ENCODE data around the gene ZEB2. TPM values are rescaled to one million over a fixed set of nuclear protein-coding genes. Genes with fewer than 3 reads are reported as not detected.

The ZEB2 gene
- total and polyA plus RNA-seq, 10 of the 15 experiments (the other 5 are each of a cell fraction or from before 2014, with no cell fraction given) = 0.14 to 3.2 (median 0.84) TPM

- TF ChIP-seq, protein P1, sequence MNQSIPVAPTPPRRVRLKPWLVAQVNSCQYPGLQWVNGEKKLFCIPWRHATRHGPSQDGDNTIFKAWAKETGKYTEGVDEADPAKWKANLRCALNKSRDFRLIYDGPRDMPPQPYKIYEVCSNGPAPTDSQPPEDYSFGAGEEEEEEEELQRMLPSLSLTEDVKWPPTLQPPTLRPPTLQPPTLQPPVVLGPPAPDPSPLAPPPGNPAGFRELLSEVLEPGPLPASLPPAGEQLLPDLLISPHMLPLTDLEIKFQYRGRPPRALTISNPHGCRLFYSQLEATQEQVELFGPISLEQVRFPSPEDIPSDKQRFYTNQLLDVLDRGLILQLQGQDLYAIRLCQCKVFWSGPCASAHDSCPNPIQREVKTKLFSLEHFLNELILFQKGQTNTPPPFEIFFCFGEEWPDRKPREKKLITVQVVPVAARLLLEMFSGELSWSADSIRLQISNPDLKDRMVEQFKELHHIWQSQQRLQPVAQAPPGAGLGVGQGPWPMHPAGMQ (IDR thresholded peaks at IDR 0.05; ENCODE audit: borderline replicate concordance) = no peak
- TF ChIP-seq TAF1 (IDR thresholded peaks at IDR 0.05; ENCODE audit: borderline replicate concordance, low read depth, low read length) (no peak), IKZF2 (IDR thresholded peaks at IDR 0.05) (peak in 1 of 2 experiments; percentile 31; a peak in 2 of 4 replicates), FOXM1 (IDR thresholded peaks at IDR 0.05; ENCODE audit: low read depth, low read length) (peak; percentile 43; the same call in 1 of the 2 replicates), RELA (IDR thresholded peaks at IDR 0.05; ENCODE audit: borderline replicate concordance, partially characterized antibody) (peak; percentile 41), MTA2 (IDR thresholded peaks at IDR 0.05; ENCODE audit: low read depth) (peak; percentile 31; the same call in 1 of the 2 replicates), NFIC (IDR thresholded peaks at IDR 0.05; ENCODE audit: low read depth, low read length) (peak; percentile 41; the same call in 1 of the 2 replicates), ZNF592 (IDR thresholded peaks at IDR 0.05) (no peak), ZNF384 (IDR thresholded peaks at IDR 0.05; ENCODE audit: borderline replicate concordance, low read depth, low read length) (peak; percentile 98)
- TF ChIP-seq, protein P2, sequence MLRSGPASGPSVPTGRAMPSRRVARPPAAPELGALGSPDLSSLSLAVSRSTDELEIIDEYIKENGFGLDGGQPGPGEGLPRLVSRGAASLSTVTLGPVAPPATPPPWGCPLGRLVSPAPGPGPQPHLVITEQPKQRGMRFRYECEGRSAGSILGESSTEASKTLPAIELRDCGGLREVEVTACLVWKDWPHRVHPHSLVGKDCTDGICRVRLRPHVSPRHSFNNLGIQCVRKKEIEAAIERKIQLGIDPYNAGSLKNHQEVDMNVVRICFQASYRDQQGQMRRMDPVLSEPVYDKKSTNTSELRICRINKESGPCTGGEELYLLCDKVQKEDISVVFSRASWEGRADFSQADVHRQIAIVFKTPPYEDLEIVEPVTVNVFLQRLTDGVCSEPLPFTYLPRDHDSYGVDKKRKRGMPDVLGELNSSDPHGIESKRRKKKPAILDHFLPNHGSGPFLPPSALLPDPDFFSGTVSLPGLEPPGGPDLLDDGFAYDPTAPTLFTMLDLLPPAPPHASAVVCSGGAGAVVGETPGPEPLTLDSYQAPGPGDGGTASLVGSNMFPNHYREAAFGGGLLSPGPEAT (IDR thresholded peaks at IDR 0.05; ENCODE audit: low read depth) = peak; percentile 59; the same call in 1 of the 2 replicates
- TF ChIP-seq, protein P3, sequence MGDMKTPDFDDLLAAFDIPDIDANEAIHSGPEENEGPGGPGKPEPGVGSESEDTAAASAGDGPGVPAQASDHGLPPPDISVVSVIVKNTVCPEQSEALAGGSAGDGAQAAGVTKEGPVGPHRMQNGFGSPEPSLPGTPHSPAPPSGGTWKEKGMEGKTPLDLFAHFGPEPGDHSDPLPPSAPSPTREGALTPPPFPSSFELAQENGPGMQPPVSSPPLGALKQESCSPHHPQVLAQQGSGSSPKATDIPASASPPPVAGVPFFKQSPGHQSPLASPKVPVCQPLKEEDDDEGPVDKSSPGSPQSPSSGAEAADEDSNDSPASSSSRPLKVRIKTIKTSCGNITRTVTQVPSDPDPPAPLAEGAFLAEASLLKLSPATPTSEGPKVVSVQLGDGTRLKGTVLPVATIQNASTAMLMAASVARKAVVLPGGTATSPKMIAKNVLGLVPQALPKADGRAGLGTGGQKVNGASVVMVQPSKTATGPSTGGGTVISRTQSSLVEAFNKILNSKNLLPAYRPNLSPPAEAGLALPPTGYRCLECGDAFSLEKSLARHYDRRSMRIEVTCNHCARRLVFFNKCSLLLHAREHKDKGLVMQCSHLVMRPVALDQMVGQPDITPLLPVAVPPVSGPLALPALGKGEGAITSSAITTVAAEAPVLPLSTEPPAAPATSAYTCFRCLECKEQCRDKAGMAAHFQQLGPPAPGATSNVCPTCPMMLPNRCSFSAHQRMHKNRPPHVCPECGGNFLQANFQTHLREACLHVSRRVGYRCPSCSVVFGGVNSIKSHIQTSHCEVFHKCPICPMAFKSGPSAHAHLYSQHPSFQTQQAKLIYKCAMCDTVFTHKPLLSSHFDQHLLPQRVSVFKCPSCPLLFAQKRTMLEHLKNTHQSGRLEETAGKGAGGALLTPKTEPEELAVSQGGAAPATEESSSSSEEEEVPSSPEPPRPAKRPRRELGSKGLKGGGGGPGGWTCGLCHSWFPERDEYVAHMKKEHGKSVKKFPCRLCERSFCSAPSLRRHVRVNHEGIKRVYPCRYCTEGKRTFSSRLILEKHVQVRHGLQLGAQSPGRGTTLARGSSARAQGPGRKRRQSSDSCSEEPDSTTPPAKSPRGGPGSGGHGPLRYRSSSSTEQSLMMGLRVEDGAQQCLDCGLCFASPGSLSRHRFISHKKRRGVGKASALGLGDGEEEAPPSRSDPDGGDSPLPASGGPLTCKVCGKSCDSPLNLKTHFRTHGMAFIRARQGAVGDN (IDR thresholded peaks at IDR 0.05) = no peak
These were observed 48.4 kb downstream of the ZEB2 start (continued) for GRCh38 chr2:144471305-144472045.

Data from GM12878 (cell line).